LNCAP (cell line): ENCODE results near the gene TWIST1.

Source experiments
- TF ChIP-seq, protein P1 (sequence below): fragments of 450-650 bp; IDR thresholded peaks from 2 replicates; pipeline ENCODE4 v1.5.1; 2017; ENCODE audit warnings: mild to moderate bottlenecking

The TWIST1 gene

DNA sequence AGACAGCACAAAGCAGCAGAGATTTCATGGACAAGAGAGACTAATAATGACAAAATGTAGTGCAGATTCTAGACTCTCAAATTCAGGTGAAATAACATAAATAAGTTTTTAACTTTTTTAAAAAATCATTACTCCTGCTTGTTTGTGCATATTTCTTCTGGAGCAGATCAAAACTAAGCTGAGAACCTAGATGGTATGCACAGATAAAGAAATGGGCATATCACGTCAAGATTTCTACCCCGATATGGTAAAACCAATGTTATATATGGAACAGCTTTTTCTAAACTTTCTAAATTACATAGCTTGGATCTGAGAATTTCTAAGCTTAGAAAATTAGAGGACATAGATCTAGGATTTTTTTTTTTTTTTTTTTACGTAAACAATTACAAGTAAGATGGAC, 18.2 kb downstream of the TWIST1 start:
- TF ChIP-seq, protein P1, sequence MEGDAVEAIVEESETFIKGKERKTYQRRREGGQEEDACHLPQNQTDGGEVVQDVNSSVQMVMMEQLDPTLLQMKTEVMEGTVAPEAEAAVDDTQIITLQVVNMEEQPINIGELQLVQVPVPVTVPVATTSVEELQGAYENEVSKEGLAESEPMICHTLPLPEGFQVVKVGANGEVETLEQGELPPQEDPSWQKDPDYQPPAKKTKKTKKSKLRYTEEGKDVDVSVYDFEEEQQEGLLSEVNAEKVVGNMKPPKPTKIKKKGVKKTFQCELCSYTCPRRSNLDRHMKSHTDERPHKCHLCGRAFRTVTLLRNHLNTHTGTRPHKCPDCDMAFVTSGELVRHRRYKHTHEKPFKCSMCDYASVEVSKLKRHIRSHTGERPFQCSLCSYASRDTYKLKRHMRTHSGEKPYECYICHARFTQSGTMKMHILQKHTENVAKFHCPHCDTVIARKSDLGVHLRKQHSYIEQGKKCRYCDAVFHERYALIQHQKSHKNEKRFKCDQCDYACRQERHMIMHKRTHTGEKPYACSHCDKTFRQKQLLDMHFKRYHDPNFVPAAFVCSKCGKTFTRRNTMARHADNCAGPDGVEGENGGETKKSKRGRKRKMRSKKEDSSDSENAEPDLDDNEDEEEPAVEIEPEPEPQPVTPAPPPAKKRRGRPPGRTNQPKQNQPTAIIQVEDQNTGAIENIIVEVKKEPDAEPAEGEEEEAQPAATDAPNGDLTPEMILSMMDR = no peak

DNA sequence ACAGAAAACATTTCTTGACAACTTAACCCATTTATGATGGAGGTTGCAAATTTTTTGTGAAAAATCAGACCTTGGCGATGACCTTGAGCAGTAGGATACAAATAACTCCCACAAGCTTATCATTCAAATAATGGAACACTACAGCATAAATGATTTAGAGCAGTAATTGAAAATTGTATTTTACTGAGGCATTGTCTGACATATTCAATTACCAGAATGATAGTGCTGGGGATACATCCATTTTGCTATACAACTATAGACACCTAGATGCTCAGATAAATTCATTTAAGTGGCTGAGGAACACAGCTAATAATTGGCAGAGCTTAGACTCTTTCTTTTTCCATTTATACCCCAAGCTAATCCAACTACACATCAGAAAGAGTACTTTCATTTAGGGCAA, 18.9 kb downstream of the TWIST1 start:
- TF ChIP-seq, protein P1 = no peak

DNA sequence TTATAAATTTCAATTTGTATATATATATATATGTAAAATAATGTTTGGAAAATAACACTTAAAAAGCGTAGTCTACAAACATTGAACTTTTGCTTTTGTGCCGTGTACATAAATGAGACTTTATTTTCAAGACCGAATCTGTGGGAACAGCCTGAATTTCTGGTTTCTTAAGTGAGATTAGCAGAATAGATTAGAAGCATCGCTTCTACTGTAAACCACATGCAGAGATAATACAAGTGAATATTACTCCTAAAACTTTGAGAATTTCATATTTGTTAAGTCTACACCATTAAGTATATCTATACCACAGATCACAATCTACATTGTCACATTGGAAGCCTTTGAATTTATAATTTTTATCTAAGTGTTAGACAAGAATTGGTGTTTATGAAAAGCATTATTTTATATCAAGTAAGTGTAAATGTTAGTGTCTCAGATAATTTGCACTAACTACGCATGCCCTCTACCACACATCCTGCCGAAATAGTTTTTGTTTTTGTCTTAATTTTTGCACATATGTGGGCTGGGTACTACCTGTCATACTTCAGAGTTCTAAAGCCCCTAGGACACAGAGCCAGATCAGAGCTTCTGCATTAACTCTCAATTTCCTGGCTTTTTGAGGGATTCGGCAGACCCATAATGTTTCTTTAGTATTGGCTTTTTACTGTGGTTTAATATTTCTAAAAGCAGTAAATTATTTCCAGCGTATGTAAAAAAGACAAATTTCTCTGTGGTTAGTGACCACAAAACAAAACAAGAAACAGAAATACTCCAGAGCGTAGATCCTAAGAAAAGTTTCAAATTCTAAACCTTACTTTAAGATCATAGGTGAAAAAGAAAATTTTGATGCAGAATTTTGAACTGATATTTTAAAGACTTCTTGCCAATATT, 20.0 kb downstream of the TWIST1 start:
- TF ChIP-seq, protein P1 = no peak

DNA sequence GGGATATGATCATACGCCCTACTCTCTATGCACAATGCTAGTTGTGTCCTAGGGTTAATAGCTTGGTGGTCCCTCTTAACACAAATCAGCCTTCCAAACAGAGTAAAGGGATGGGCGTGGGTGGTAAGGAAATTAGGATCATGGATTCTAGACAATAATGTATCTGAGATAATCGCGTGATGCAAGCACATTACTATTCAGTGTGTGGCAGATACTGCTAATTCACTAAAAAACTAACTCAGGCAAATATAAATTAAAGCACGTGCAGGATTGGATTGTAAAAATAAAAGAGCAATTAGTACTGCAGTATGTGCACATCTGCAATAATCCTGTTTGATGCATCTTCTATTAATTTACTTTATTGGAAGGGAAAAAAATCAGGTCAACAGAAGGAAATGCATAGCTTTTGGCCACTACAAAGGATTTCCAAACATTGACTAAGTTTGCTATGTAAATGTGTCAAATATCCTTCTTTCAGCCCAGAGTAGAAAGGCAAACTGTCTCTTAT, 22.0 kb downstream of the TWIST1 start:
- TF ChIP-seq, protein P1 = no peak

DNA sequence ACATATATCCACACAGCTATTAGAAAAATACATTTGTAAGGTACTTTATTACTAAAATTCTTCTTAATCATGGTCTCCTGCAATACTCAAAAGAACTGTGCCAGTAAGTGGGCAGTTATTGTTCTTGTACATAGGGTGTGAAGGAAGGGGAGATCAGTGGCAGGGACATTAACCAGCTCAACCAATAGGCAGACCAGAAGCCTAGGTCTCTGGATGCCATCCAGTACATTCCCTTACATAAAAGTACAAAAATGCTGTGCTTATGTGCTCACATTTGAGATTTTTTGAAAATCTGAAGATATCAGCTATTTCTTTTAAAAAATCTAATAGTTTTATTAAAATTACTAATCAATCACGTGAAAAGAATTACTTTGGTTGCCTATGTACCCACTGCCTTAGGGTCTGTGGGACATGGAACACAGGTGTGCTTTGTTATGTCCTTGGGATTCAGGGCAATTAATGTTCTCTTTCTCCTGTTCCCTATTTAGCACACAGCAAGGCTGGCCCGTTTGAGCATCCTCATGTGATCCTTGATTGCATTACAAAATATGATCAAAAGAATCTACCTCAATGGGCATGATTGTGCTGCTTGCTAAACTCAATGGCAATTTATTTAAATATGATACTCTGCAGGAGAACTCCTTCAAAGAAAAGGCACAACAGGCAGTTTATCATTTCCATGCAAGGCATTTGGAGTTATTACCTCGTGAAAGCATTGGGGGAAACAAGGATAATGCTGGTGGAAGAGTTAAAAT, 22.7 kb downstream of the TWIST1 start:
- TF ChIP-seq, protein P1 = no peak

DNA sequence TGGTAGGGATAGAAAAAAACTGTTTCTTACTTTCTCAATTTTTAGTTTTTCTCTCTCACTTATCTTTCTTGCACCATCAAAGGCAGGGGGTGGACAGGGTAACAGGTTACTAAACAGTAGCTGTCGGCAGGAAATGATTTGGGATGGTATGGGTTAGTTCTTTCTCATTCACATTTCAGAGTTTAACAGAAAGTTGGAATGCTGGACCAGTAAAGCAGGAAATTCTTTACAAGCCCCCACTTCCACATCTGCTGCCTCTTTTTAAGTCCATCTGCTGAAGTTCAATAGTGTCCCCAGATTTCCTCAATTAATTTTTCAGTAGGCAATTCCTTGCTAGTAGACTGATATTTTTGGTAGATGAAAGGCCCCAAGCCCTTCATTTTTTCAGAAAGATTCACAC, 23.3 kb downstream of the TWIST1 start:
- TF ChIP-seq, protein P1 = no peak

DNA sequence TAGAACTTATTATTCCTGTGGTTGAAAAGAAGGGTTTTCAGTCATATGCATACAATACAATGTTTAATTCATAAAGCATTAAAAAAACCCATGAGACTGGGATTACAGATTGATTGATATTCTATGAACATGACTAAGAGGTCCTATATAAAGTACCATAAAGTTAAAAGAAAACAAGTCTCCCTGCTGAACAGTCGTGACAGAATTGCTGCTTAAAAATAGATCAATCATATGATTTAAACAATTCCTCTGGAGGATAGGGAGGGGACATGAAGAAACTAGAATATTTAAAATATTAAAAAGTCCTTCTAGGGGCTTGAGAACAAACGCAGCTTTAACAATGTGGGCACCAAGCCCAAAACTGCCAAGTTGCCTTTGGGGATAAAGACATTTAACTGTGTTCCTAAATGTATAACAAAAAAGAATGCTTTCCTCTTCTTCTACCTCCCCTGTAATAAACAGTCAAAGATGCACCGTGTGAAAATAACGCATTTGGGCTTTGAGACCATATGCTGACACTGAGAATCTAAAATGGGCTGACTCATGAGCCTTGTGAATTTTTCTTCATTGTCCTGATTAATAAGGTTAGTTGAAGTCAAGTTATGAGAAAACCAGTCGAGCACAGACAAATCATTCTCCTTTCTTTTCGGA, 25.8 kb downstream of the TWIST1 start:
- TF ChIP-seq, protein P1 = no peak
